ENCODE measurements around the gene JAZF1. TPM values are rescaled to one million over a fixed set of nuclear protein-coding genes. Genes with fewer than 3 reads are reported as not detected.

Gene JAZF1
- total RNA-seq, 4 donors from 2014 or later, result 1.6 to 8.6 (median 5.3) TPM

- intact Hi-C loops (cut with DNase I; ENCODE audit: low total_unique reads), result loop anchor here (1.0 to 10.0 kb wide), 5 partner anchors 98 to 823 kb away; partner anchors contain the start of gene HIBADH
- in situ Hi-C loops (cut with MboI; ENCODE audit: low sequenced_read_pairs in 4 of 4), result loop anchor here in 2 of 4 donors (10.0 to 25.0 kb wide), 2 partner anchors 96 to 233 kb away; no protein-coding TSS in a partner anchor
- no peak overlapping the region for H3K4me3 ChIP-seq
- ATAC-seq, result peak; percentile 83 to 89
- H3K4me1 ChIP-seq, result peaks cover 22 to 38% of the 10 kb centered on the region in 2 donors
- no peaks in the 10 kb centered on the region for H3K36me3 ChIP-seq
- no peaks in the 10 kb centered on the region for H3K9me3 ChIP-seq
- H3K27me3 ChIP-seq, result no peaks in the 10 kb centered on the region
- peak; percentile 56 to 76 for DNase-seq
- no peak for TF ChIP-seq POLR2A (IDR thresholded peaks at IDR 0.05)
- peak; percentile 80 to 93 (median 87) for TF ChIP-seq CTCF (IDR thresholded peaks at IDR 0.05 in 4 of 5, conservative IDR thresholded peaks at IDR 0.05 in 1 of 5)
- no peak overlapping the region for H3K27ac ChIP-seq
Measured at GRCh38 chr7:28020302-28020940, 160.2 kb downstream of the JAZF1 start.

GRCh38 chr7:28018856-28019465, 161.6 kb downstream of the JAZF1 start:
- DNase-seq, result peak in 1 of 2 donors; percentile 46
- no peak overlapping the region for H3K4me3 ChIP-seq
- TF ChIP-seq POLR2A (IDR thresholded peaks at IDR 0.05) (no peak), CTCF (IDR thresholded peaks at IDR 0.05 in 4 of 5, conservative IDR thresholded peaks at IDR 0.05 in 1 of 5) (no peak)
- H3K36me3 ChIP-seq, result no peaks in the 10 kb centered on the region
- no peaks in the 10 kb centered on the region for H3K9me3 ChIP-seq
- ATAC-seq, result peak; percentile 81 to 83
- H3K27me3 ChIP-seq, result no peaks in the 10 kb centered on the region
- H3K27ac ChIP-seq, result peak overlapping the region; percentile 35 to 80 (median 77)
- intact Hi-C loops (cut with DNase I; ENCODE audit: low total_unique reads), result loop anchor here (5.0 kb wide), 1 partner anchor 277 kb away; the partner anchor contains the start of gene TAX1BP1
- in situ Hi-C loops (cut with MboI; ENCODE audit: low sequenced_read_pairs in 4 of 4), result loop anchor here in 2 of 4 donors (10.0 to 25.0 kb wide), 4 partner anchors 94 to 824 kb away; partner anchors contain the start of gene HOXA13 (in 1 of the 2)
- H3K4me1 ChIP-seq, result peaks cover 22 to 35% of the 10 kb centered on the region in 2 donors

- no peaks in the 10 kb centered on the region for H3K27me3 ChIP-seq
- no peak overlapping the region for H3K4me3 ChIP-seq
- no peak for TF ChIP-seq CTCF (IDR thresholded peaks at IDR 0.05 in 4 of 5, conservative IDR thresholded peaks at IDR 0.05 in 1 of 5)
- TF ChIP-seq POLR2A (IDR thresholded peaks at IDR 0.05), result no peak
- intact Hi-C loops (cut with DNase I; ENCODE audit: low total_unique reads), result loop anchor here (5.0 kb wide), 1 partner anchor 276 kb away; the partner anchor contains the start of gene TAX1BP1
- ATAC-seq (peak in 1 of 2 donors; percentile 22), DNase-seq (no peak)
- peak overlapping the region; percentile 35 to 80 (median 77) for H3K27ac ChIP-seq
- in situ Hi-C loops (cut with MboI; ENCODE audit: low sequenced_read_pairs in 4 of 4), result loop anchor here in 2 of 4 donors (10.0 to 25.0 kb wide), 4 partner anchors 94 to 824 kb away; partner anchors contain the start of gene HOXA13 (in 1 of the 2)
- no peaks in the 10 kb centered on the region for H3K36me3 ChIP-seq
- H3K9me3 ChIP-seq, result no peaks in the 10 kb centered on the region
- peaks cover 22 to 35% of the 10 kb centered on the region in 2 donors for H3K4me1 ChIP-seq
Measured at GRCh38 chr7:28018446-28018845, 162.1 kb downstream of the JAZF1 start.

GRCh38 chr7:28018020-28018419, 162.6 kb downstream of the JAZF1 start:
- in situ Hi-C loops (cut with MboI; ENCODE audit: low sequenced_read_pairs in 4 of 4), result loop anchor here in 2 of 4 donors (10.0 to 25.0 kb wide), 4 partner anchors 93 to 823 kb away; partner anchors contain the start of gene HOXA13 (in 1 of the 2)
- Histone ChIP-seq H3K36me3 (no peaks in the 10 kb centered on the region), H3K27me3 (no peaks in the 10 kb centered on the region), H3K27ac (peak overlapping the region in 3 of 4 donors; percentile 75 to 80 (median 79)), H3K4me3 (no peak overlapping the region), H3K4me1 (peaks cover 22 to 35% of the 10 kb centered on the region in 2 donors), H3K9me3 (no peaks in the 10 kb centered on the region)
- intact Hi-C loops (cut with DNase I; ENCODE audit: low total_unique reads), result loop anchor here (5.0 kb wide), 1 partner anchor 276 kb away; the partner anchor contains the start of gene TAX1BP1
- ATAC-seq, result peak; percentile 25 to 49
- TF ChIP-seq CTCF (IDR thresholded peaks at IDR 0.05 in 4 of 5, conservative IDR thresholded peaks at IDR 0.05 in 1 of 5) (no peak), POLR2A (IDR thresholded peaks at IDR 0.05) (no peak)
- no peak for DNase-seq
